ENCODE data around the gene MITF. TPM values are rescaled to one million over a fixed set of nuclear protein-coding genes. Genes with fewer than 3 reads are reported as not detected.
"Not testable (repeated sequence)": the region's sequence is repeated elsewhere in the genome, so short reads cannot be mapped to it uniquely, and the experiment has no call there.

Gene MITF
- total and polyA plus RNA-seq, 7 experiments from 2014 or later, result 0.54 to 3.9 (median 1.2) TPM; not detected in 3

DNA sequence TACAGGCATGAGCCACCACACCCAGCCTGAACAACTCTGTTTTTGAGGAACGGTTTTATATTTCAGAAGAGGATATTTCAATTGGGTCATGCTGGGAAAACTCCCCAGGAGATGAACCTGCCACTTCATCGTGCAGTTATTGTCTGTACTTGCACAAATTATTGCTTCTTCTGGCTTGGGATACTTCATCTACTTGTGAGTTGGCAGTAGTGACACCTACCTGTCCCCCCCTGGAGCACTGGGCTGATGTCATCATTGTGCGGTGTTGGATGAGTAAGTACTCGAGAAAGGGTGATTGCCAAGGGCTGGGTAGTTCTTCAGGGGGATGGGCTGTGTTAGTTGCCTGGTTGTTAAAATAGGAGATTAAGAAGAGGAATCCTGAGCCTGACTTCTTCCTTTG lies 175.1 kb downstream of the MITF start:
- Histone ChIP-seq H3K9me3 (ENCODE audit: control insufficient read depth in 2 of 3, low read length in 3 of 3) (no peaks in the 10 kb centered on the region), H3K36me3 (ENCODE audit: control insufficient read depth in 2 of 3, insufficient read depth in 3 of 3, low read length in 3 of 3) (no peaks in the 10 kb centered on the region), H3K27ac (ENCODE audit: low read depth, low read length) (no peak overlapping the region), H3K4me1 (ENCODE audit: control insufficient read depth in 2 of 2, insufficient read depth in 2 of 2, low read length in 2 of 2) (no peaks in the 10 kb centered on the region), H3K27me3 (ENCODE audit: control insufficient read depth in 2 of 2, insufficient read depth in 2 of 2, low read length in 2 of 2) (no peaks in the 10 kb centered on the region), H3K4me3 (ENCODE audit: low read length) (no peak overlapping the region)
- ChIA-PET CTCF (no interaction called here), POLR2A (no interaction called here)
- DNase-seq, result no peak
- Mint-ChIP-seq H3K4me1 (no peaks in the 10 kb centered on the region), H3K4me3 (no peak overlapping the region), H3K27ac (no peak overlapping the region), H3K27me3 (peaks cover 0 to 20% (median 0%) of the 10 kb centered on the region in 5 donors), H3K9me3 (peaks cover 0 to 16% (median 2%) of the 10 kb centered on the region in 11 donors), H3K36me3 (peaks cover 0 to 6% (median 0%) of the 10 kb centered on the region in 5 donors)
- ATAC-seq, result no peak
- intact Hi-C loops (cut with micrococcal nuclease), result no loop called here

DNA sequence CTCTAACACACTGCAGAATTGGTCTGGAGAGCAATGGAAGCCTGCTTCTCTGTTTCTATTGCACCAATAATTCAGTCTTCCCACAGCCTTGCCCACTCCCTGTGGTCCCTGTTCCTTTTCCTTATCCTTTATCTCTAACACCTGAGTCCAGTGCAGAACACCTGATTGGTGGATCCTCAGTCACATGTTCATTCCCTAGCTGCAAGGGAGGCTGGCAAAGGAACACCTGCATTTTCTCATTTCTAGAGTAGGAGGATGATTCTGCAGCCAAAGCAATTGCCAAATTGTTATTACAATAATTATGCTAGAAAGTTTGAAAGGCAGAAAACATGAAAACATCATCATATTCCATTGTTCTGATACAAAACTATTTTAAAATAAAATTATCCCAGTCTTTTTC lies 176.5 kb downstream of the MITF start:
- no peak overlapping the region for H3K27ac ChIP-seq (ENCODE audit: low read depth, low read length)
- intact Hi-C loops (cut with micrococcal nuclease), result no loop called here
- H3K27me3 ChIP-seq (ENCODE audit: control insufficient read depth in 2 of 2, insufficient read depth in 2 of 2, low read length in 2 of 2), result no peaks in the 10 kb centered on the region
- H3K36me3 Mint-ChIP-seq, result peaks cover 0 to 3% (median 0%) of the 10 kb centered on the region in 5 donors
- H3K4me1 Mint-ChIP-seq, result no peaks in the 10 kb centered on the region
- H3K27me3 Mint-ChIP-seq, result peaks cover 0 to 24% (median 0%) of the 10 kb centered on the region in 5 donors
- no peak overlapping the region for H3K27ac Mint-ChIP-seq
- H3K9me3 Mint-ChIP-seq, result peaks cover 0 to 16% (median 0%) of the 10 kb centered on the region in 11 donors
- H3K36me3 ChIP-seq (ENCODE audit: control insufficient read depth in 2 of 3, insufficient read depth in 3 of 3, low read length in 3 of 3), result no peaks in the 10 kb centered on the region
- CTCF ChIA-PET, result no interaction called here
- no peak overlapping the region for H3K4me3 ChIP-seq (ENCODE audit: low read length)
- no peaks in the 10 kb centered on the region for H3K4me1 ChIP-seq (ENCODE audit: control insufficient read depth in 2 of 2, insufficient read depth in 2 of 2, low read length in 2 of 2)
- ATAC-seq (no peak), DNase-seq (no peak)
- H3K9me3 ChIP-seq (ENCODE audit: control insufficient read depth in 2 of 3, low read length in 3 of 3), result no peaks in the 10 kb centered on the region
- POLR2A ChIA-PET, result no interaction called here
- no peak overlapping the region for H3K4me3 Mint-ChIP-seq

DNA sequence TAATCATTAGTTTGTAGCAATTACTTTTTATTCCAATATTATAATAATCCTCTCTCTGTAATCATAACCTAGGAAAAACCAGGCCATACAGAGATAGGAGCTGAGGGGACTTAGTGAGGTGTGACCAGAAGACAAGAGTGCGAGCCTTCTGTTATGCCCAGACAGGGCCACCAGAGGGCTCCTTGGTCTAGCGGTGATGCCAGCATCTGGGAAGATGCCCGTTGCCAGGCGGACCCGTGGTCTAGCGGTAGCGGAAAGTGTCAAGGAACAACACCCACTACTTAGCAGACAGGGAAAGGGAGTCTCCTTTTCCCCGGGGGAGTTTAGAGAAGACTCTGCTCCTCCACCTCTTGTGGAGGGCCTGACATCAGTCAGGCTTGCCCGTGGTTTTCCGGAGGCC lies 180.7 kb downstream of the MITF start:
- H3K9me3 ChIP-seq (ENCODE audit: control insufficient read depth in 2 of 3, low read length in 3 of 3); H3K4me3 ChIP-seq (ENCODE audit: low read length); H3K4me3 Mint-ChIP-seq; H3K27ac Mint-ChIP-seq; H3K9me3 Mint-ChIP-seq; H3K36me3 ChIP-seq (ENCODE audit: control insufficient read depth in 2 of 3, insufficient read depth in 3 of 3, low read length in 3 of 3); H3K27ac ChIP-seq (ENCODE audit: low read depth, low read length); H3K4me1 Mint-ChIP-seq; POLR2A ChIA-PET; CTCF ChIA-PET; H3K27me3 ChIP-seq (ENCODE audit: control insufficient read depth in 2 of 2, insufficient read depth in 2 of 2, low read length in 2 of 2); H3K4me1 ChIP-seq (ENCODE audit: control insufficient read depth in 2 of 2, insufficient read depth in 2 of 2, low read length in 2 of 2); ATAC-seq; H3K36me3 Mint-ChIP-seq; DNase-seq; intact Hi-C loops (cut with micrococcal nuclease): not testable (repeated sequence)
- peaks cover 0 to 20% (median 7%) of the 10 kb centered on the region in 5 donors for H3K27me3 Mint-ChIP-seq

DNA sequence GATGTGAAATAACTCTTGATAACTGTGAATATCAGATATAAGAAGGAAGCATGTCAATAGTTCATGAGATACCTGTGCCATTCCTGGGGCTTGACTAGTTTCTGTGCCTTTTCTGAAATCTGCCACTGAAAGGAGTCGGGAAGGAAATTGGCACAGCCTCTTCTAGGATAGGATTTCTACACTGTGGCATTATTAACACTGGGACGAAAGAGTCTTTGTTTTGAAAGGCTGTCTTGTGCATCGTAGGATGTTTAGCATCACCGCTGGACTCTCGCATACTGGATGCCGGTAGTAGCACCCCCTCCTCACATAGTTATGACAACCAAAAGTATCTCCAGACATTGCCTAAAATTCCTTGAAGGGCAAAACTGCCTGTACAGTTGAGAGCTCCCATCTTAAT lies 182.4 kb downstream of the MITF start:
- intact Hi-C loops (cut with micrococcal nuclease), result no loop called here
- ChIA-PET POLR2A (no interaction called here), CTCF (no interaction called here)
- H3K27ac ChIP-seq (ENCODE audit: low read depth, low read length), result no peak overlapping the region
- H3K4me1 ChIP-seq (ENCODE audit: control insufficient read depth in 2 of 2, insufficient read depth in 2 of 2, low read length in 2 of 2), result no peaks in the 10 kb centered on the region
- H3K36me3 Mint-ChIP-seq, result no peaks in the 10 kb centered on the region
- H3K27me3 ChIP-seq (ENCODE audit: control insufficient read depth in 2 of 2, insufficient read depth in 2 of 2, low read length in 2 of 2), result no peaks in the 10 kb centered on the region
- DNase-seq (no peak), ATAC-seq (no peak)
- peaks cover 0 to 20% (median 7%) of the 10 kb centered on the region in 5 donors for H3K27me3 Mint-ChIP-seq
- peaks cover 0 to 1% (median 0%) of the 10 kb centered on the region in 11 donors for H3K9me3 Mint-ChIP-seq
- H3K4me3 Mint-ChIP-seq, result no peak overlapping the region
- H3K36me3 ChIP-seq (ENCODE audit: control insufficient read depth in 2 of 3, insufficient read depth in 3 of 3, low read length in 3 of 3), result no peaks in the 10 kb centered on the region
- H3K9me3 ChIP-seq (ENCODE audit: control insufficient read depth in 2 of 3, low read length in 3 of 3), result no peaks in the 10 kb centered on the region
- H3K4me3 ChIP-seq (ENCODE audit: low read length), result no peak overlapping the region
- no peaks in the 10 kb centered on the region for H3K4me1 Mint-ChIP-seq
- no peak overlapping the region for H3K27ac Mint-ChIP-seq

DNA sequence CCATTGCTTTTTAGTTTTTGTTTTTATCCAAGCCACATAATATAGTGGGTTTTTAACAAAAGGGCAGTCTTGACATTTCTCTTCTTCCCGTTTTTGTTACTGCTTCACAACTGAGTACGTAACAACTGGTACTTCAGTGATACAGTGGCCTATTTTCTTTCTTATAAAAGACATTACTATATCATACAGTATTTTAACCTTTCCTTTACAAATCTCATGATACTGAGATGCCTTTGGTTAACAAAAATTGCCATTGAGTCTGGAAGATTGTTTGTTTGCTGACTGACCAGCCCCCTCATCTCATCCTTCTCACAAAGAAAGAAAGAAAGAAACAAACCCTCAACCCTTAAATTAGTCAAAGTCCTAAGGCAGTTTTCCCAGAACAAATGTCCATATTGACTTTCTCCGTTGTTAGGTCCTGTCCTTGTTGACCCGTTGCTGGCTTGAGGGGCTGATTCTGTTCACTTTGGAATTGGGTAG lies 183.3 kb downstream of the MITF start:
- Mint-ChIP-seq H3K4me1 (no peaks in the 10 kb centered on the region), H3K27ac (no peak overlapping the region), H3K36me3 (no peaks in the 10 kb centered on the region), H3K4me3 (no peak overlapping the region), H3K9me3 (peaks cover 0 to 1% (median 0%) of the 10 kb centered on the region in 11 donors), H3K27me3 (peaks cover 0 to 20% (median 7%) of the 10 kb centered on the region in 5 donors)
- ChIA-PET CTCF (no interaction called here), POLR2A (no interaction called here)
- Histone ChIP-seq H3K27me3 (ENCODE audit: control insufficient read depth in 2 of 2, insufficient read depth in 2 of 2, low read length in 2 of 2) (no peaks in the 10 kb centered on the region), H3K9me3 (ENCODE audit: control insufficient read depth in 2 of 3, low read length in 3 of 3) (no peaks in the 10 kb centered on the region), H3K4me1 (ENCODE audit: control insufficient read depth in 2 of 2, insufficient read depth in 2 of 2, low read length in 2 of 2) (no peaks in the 10 kb centered on the region), H3K36me3 (ENCODE audit: control insufficient read depth in 2 of 3, insufficient read depth in 3 of 3, low read length in 3 of 3) (no peaks in the 10 kb centered on the region), H3K27ac (ENCODE audit: low read depth, low read length) (no peak overlapping the region), H3K4me3 (ENCODE audit: low read length) (no peak overlapping the region)
- DNase-seq, result no peak
- no peak for ATAC-seq
- intact Hi-C loops (cut with micrococcal nuclease), result no loop called here

DNA sequence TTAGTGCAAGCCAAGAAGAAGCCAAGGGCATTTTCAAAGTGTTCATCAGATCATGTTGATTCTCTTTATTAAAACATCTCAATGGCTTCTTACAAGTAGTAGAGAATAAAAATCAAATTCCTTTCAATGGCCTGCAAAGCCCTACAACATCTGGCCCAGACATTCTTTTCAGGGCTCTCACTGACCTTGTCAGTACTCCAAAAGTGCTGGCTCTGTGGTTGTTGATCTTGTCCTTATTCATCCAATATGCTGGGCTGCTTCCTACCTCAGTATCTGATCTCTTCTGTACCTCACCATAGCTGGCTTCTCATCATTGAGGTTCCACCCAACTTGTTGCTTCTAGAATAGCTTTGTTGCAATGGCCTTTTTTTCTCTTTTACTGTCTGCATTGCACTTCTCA lies 186.2 kb downstream of the MITF start:
- Histone ChIP-seq H3K36me3 (ENCODE audit: control insufficient read depth in 2 of 3, insufficient read depth in 3 of 3, low read length in 3 of 3) (no peaks in the 10 kb centered on the region), H3K27me3 (ENCODE audit: control insufficient read depth in 2 of 2, insufficient read depth in 2 of 2, low read length in 2 of 2) (no peaks in the 10 kb centered on the region), H3K9me3 (ENCODE audit: control insufficient read depth in 2 of 3, low read length in 3 of 3) (no peaks in the 10 kb centered on the region), H3K4me3 (ENCODE audit: low read length) (no peak overlapping the region), H3K4me1 (ENCODE audit: control insufficient read depth in 2 of 2, insufficient read depth in 2 of 2, low read length in 2 of 2) (no peaks in the 10 kb centered on the region), H3K27ac (ENCODE audit: low read depth, low read length) (no peak overlapping the region)
- POLR2A ChIA-PET, result no interaction called here
- ATAC-seq (no peak), DNase-seq (no peak)
- H3K4me1 Mint-ChIP-seq, result no peaks in the 10 kb centered on the region
- intact Hi-C loops (cut with micrococcal nuclease), result no loop called here
- H3K27ac Mint-ChIP-seq, result no peak overlapping the region
- no peak overlapping the region for H3K4me3 Mint-ChIP-seq
- H3K9me3 Mint-ChIP-seq, result peaks cover 0 to 4% (median 0%) of the 10 kb centered on the region in 11 donors
- CTCF ChIA-PET, result no interaction called here
- peaks cover 0 to 20% (median 6%) of the 10 kb centered on the region in 5 donors for H3K27me3 Mint-ChIP-seq
- no peaks in the 10 kb centered on the region for H3K36me3 Mint-ChIP-seq

DNA sequence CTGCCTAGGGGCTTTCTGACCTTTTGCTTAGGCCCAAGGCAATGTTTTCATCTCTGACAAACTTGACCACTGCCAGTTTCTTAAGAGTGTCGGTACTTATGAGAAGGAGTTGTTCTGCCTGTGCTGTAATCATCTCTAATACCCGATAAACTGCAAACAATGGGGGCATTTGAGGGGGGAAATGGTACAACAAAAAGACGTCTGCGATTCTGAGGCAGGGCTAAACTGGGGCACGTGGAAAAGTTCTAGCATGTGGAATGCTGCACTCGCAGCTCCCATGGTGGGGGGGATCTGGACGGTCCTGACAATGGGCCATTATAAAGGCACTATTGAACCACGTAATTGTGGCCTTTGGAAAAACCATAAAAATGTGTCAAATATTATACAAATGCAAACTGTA lies 187.1 kb downstream of the MITF start:
- peaks cover 0 to 4% (median 0%) of the 10 kb centered on the region in 11 donors for H3K9me3 Mint-ChIP-seq
- peaks cover 0 to 15% (median 6%) of the 10 kb centered on the region in 5 donors for H3K27me3 Mint-ChIP-seq
- Histone ChIP-seq H3K4me1 (ENCODE audit: control insufficient read depth in 2 of 2, insufficient read depth in 2 of 2, low read length in 2 of 2) (no peaks in the 10 kb centered on the region), H3K4me3 (ENCODE audit: low read length) (no peak overlapping the region), H3K36me3 (ENCODE audit: control insufficient read depth in 2 of 3, insufficient read depth in 3 of 3, low read length in 3 of 3) (no peaks in the 10 kb centered on the region), H3K27ac (ENCODE audit: low read depth, low read length) (no peak overlapping the region), H3K27me3 (ENCODE audit: control insufficient read depth in 2 of 2, insufficient read depth in 2 of 2, low read length in 2 of 2) (no peaks in the 10 kb centered on the region), H3K9me3 (ENCODE audit: control insufficient read depth in 2 of 3, low read length in 3 of 3) (no peaks in the 10 kb centered on the region)
- H3K4me3 Mint-ChIP-seq, result no peak overlapping the region
- ChIA-PET POLR2A (no interaction called here), CTCF (no interaction called here)
- ATAC-seq, result no peak
- no peaks in the 10 kb centered on the region for H3K36me3 Mint-ChIP-seq
- H3K4me1 Mint-ChIP-seq, result no peaks in the 10 kb centered on the region
- H3K27ac Mint-ChIP-seq, result peak overlapping the region in 1 of 9 donors; percentile 16
- intact Hi-C loops (cut with micrococcal nuclease), result no loop called here
- DNase-seq, result no peak

All from naive thymus-derived CD4-positive, alpha-beta T cell (primary cell).